CD4-positive, alpha-beta T cell treated with Interleukin-1 beta for 1 hour (primary cell): Measurements from ENCODE around the gene ENPP5.
"Not testable (repeated sequence)": the region's sequence is repeated elsewhere in the genome, so short reads cannot be mapped to it uniquely, and the experiment has no call there.

Experiments used
- DNase-seq, 2 donors: peaks; one replicate each; pipeline ENCODE4 v3.0.0-alpha.2; 2020 to 2022

ENPP5 gene

DNA sequence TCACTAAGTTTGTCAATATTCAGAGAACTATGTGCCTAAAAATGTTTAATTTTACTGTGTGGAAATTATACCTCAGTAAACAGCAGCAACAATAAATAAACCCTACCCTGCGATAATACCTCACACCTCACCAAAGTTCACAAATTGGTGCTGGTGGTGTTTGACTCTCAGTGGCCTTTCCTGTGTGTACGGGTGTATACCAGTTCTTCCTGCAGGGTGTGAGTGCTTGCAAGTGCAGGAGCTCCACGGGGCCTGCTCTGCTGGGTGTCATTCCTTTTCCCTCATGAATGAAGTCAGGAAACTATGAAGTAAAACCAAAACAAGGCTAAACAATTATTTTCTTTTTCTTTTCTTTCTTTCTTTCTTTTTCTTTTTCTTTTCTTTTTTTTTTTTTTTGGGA is 4.1 kb upstream of the ENPP5 start:
- peak; percentile 7 to 14 for DNase-seq

- no peak for DNase-seq
Observed at GRCh38 chr6:46172176-46172575, 1.4 kb upstream of the ENPP5 start.

DNA sequence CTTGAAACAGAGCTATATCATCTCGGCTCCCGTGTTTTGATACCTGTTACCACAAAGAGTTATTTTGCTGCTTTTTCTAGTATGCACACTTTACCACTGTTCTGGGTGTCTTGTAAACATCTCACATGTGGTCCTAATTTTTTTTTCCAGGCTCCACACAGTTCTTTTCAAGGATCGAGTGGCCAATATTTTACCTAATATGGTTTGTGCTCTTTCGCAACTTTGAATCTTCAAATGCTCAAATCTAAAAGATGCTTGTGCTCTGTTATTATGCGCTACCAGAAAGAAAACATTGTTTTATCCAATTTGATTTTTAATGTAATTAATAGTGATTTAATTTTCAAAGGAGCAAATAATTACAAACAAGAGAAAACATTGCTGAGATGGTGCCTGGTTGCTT is 10.7 kb downstream of the ENPP5 start:
- no peak for DNase-seq

DNA sequence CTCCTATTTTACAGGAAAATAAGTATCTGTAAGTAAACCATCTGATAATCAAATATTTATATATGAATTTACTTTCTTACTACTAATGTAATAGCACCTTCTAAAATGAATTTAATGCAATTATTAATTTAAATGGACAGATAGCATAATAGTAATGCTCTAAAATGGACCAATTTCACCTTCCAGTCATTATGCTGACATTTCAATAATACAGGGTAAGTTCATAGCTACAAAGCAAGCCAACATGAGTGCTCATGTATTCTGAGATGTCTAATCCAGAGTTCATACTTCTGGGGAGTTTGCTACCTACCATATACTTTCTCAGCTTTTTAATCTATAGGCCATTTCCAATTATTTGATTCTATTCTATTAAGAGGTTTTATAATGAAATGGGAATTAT is 11.6 kb downstream of the ENPP5 start:
- DNase-seq, result no peak

- DNase-seq, result no peak
Observed at GRCh38 chr6:46156701-46157100, 14.1 kb downstream of the ENPP5 start.

- DNase-seq, result not testable (repeated sequence)
Observed at GRCh38 chr6:46149066-46149465, 21.7 kb downstream of the ENPP5 start.

DNA sequence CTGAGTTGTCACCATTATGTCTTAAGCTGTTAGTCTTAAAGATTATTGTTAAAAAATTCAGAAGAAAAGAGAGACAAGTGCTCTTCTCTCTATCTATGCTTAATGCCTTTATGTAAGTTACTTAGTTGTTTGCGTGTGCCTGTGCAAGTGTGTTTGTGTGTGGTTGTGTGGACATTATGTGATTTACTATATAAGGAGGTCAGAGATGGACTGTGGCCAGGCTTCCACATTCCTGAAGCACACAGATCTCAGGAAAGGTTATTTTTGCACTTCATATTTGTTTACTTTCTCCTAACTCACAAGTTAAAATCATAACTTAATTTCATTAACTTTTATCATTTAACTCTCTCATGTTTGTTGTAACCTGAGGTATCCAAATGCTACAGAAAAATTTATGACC is 26.5 kb downstream of the ENPP5 start:
- no peak for DNase-seq

DNA sequence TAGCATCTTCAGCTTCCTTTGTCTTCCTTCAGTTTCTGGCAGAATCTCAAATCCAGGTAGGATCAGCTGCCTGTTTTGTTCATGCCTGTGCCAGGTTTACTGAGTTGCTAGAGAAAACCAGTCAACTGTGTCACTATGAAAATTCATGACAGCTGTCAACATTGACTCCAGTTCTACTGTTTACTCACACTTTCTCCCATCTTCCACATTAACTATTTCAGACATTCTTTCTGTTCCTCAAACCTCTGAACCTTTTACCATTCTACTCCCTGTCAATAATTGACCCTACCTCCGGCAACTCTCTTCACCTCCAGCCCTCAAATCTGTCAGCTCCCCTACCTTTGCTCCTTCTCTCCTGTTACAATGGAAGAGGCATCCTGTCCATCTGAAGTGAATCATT is 32.5 kb downstream of the ENPP5 start:
- DNase-seq, result no peak

DNA sequence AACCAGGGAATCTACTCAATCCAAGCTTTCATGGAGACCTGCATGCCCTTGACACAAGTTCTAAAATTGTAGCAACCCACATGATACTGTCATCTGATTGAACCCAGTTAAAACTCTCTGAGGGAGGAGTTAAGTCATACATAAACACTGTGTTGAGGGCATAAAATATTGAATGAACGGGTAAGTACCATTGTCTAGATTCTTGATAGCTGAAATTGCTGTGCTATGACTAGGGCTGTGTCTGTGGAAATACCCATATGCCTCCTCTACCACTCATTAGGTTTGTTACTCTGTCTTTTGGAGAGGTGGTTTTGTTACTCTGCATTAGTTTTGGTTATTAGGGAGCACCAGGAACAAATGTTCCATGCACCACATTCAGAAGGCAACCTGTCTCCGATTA is 33.4 kb downstream of the ENPP5 start:
- no peak for DNase-seq

- no peak for DNase-seq
Observed at GRCh38 chr6:46136831-46137230, 33.9 kb downstream of the ENPP5 start.

DNA sequence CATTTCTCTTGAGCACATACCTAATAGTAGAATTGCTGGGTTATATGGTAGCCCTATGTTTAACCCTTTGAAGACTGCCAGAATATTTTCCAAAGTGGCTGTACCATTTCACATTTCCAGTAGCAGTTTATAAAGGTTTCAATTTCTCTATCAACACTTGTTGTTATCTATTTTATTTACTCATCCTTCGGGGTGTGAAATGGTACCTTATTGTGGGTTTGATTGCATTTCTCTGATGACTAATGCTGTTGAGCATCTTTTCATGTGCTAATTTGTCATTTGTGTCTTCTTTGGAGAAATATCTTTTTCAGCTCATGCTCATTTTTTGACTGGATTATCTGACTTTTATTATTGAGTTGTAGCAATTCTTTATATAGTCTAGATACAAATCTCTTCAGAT is 35.6 kb downstream of the ENPP5 start:
- no peak for DNase-seq

- DNase-seq, result no peak
Observed at GRCh38 chr6:46134216-46134615, 36.6 kb downstream of the ENPP5 start.

DNA sequence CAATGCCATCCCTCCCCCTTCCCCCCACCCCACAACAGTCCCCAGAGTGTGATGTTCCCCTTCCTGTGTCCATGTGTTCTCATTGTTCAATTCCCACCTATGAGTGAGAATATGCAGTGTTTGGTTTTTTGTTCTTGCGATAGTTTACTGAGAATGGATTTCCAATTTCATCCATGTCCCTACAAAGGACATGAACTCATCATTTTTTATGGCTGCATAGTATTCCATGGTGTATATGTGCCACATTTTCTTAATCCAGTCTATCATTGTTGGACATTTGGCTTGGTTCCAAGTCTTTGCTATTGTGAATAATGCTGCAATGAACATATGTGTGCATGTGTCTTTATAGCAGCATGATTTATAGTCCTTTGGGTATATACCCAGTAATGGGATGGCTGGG is 39.5 kb downstream of the ENPP5 start:
- DNase-seq, result not testable (repeated sequence)

GRCh38 chr6:46130666-46131065 is 40.1 kb downstream of the ENPP5 start:
- DNase-seq, result peak in 1 of 2 donors; percentile 6

DNA sequence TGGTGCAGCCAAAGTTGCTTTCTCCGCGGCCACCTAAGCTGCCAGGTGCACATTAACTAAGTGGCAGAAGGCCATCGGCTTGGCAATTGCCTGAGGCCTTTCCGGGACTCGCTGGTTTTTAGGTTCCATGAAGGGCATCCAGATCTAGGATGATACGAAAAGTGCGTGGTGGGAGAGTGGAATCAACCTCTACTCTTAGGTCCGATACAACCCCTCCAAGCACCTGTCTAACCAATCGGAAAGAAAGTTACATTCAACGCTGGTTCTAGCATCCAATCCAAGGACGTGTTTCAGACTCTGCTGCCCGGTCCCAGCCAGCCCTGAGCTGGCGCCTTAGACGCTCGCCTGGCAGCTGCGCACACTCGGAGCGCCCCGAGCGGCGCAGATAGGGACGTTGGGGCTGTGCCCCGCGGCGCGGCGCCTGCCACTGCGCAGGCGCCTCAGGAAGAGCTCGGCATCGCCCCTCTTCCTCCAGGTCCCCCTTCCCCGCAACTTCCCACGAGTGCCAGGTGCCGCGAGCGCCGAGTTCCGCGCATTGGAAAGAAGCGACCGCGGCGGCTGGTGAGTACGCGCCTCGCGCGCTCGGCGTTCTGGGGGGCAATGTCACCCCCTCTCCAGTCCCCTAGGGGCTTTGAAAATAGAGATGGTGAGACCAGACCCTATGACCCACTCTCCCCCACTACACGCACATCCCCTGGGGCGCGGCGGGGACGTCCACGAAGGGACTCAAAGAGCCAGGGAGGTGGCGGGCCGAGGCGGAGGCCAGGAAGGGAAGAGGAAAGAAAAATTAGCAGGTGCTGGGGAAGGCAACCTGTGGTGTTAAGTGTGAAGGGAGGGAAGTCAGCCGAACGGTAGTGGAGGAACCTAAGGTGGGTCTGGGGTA is 40.9 kb downstream of the ENPP5 start, which contains the start of gene ENPP4:
ENPP4 (plus strand) TSS at position 361 of the 883 bp plus-strand sequence. CDS start 9,595 bp downstream, outside the sequence.
- DNase-seq, result peak; percentile 95 to 98

DNA sequence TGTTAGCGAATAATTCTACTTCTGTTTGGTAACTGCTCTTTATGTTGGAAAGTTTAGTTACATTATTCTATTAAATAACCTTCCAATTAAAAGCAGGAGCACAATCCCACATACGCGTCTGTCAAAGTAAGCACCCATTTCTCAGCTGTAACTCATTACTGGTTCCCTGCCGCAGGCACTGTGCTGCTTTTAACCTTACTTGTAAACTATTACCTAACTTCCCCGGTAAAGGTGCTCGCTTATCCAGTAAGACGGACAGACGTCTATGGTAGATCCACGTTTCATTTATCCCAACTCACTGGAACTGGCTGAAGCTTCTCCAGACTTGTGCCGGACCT is 41.5 kb downstream of the ENPP5 start:
- DNase-seq, result no peak

DNA sequence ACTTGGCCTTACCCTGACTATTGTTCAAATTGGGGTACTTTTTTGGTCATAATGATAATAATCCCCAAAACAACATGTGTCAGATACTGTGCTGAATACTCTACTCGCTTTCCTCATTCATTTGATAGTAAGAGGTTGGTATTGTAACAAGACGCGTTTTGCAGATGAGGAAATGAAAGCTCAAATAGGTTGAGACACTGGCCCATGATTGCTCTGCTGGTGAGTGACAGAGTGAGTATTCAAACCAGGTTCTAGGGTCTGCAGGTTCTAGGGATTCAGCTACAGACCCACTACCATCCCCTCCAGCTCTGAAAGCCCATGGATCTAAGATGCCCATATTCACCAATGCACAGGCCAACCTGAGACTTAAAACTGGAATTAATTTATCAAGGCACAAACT is 42.3 kb downstream of the ENPP5 start:
- no peak for DNase-seq

GRCh38 chr6:46119679-46120078 is 51.1 kb downstream of the ENPP5 start:
- DNase-seq, result not testable (repeated sequence)

DNA sequence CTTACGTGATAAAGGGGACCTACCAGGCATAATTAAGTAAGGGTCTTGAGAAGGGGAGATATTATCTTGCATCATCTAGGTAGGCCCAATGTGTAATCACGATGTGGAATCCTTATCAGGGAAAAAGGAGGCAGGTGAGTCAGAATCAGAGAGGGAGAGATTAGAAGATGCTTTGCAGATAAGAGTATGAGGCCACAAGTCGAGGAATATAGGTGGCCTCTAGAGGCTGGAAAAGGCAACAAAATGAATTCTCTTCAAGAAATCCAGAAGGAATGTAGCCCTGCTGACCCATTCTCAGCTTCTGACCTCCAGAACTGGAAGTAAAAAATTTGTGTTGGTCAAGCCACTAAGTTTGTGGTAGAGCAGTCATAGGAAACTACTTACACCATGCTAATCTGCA is 51.9 kb downstream of the ENPP5 start:
- no peak for DNase-seq

DNA sequence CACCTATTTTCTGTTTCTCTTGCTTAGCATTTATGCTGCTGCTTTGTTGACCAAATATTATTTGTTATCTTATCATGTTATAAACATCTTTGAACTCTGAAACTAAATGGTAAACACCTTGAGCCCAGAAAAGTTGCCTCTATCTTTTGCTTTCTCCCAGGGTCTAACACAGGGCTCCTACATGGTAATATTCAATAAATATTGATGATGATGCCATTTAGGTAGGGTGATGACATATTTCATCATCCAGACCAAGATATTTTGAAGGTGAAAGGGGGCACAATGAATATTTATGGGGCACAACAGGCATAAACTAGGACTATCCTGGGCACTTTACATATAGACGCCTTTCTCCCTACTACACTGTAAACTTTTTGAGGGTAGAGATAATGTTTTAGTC is 52.6 kb downstream of the ENPP5 start:
- DNase-seq, result no peak

DNA sequence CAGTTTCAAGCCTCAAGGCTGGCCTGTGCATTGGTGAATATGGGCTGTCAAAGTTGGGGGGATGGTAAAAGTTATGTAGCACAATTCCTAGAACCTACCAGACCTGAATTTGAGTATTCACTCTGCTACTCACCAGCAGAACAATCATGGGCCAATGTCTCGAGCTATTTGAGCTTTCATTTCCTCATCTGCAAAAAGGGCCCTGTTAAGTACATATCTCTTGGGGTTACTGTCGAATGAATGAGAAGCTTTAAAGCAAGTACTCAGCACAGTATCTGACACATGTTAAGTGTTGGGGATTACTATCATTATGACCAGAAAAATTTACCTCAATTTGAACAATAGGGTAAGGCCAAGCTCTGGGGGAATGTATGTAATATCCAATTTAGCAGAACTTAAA is 54.5 kb downstream of the ENPP5 start:
- no peak for DNase-seq

DNA sequence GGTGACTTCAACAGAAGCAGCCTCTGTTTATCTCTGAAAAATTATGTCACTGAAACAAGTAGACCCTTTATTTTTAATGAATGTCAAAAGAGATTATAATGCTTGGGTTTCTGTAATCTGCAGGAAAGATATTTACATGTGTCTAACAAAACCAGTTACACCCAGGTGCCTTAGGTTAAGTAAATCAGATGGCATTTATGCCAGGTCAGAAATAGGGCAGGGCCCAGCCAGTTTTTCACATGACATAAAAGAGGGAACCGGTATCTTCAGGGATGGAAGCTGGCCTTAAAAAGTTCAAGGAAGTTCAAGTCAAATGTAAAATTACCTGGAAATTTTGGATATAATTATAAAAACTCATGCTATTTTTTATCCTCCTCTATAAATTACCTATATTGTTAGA is 55.1 kb downstream of the ENPP5 start:
- DNase-seq, result no peak

DNA sequence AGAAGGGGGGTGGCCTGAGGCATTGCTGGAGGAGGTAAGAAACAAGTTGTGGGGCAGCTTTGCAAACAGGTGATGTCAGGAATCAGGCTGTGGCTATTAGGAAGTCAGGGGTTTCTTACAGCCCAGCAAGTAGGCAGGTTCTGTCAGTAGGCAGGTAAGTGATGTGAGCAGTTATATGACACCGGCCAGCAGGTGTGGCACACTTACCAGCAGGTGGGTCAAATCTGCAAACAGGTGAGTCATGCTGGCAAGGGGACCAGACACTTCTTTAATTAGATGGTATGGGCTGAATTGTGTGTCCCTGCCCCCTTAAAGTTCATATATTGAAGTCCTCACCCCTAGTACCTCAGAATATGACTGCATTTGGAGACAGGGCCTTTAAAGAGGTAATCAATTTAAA is 57.4 kb downstream of the ENPP5 start:
- no peak for DNase-seq
